ENCODE data around the gene SUOX.

- TF ChIP-seq POLR2A (IDR thresholded peaks at IDR 0.05), result no peak
- no peak for TF ChIP-seq CTCF (IDR thresholded peaks at IDR 0.05)
- no peak for TF ChIP-seq POLR2AphosphoS5 (IDR thresholded peaks at IDR 0.05)
Measured at GRCh38 chr12:56040151-56040550, 43.1 kb downstream of the SUOX start.
